HG03469 (cell line): ENCODE data around the gene BCL2A1.
"Not testable (repeated sequence)": the region's sequence is repeated elsewhere in the genome, so short reads cannot be mapped to it uniquely, and the experiment has no call there.

Experiments used
- ATAC-seq: cut with Tn5 transposase; IDR thresholded peaks from one replicate; pipeline ENCODE4 v1.9.1; 2021; ENCODE audit warnings: mild to moderate bottlenecking, moderate library complexity, moderate number of reproducible peaks; ENCODE audit not compliant: unreplicated experiment

Gene BCL2A1

GRCh38 chr15:79970624-79971434 is at the start of gene BCL2A1:
Gene BCL2A1 (minus strand): TSS chr15:79971196. CDS start chr15:79971119, 77 bp downstream.
- peak; percentile 60 for ATAC-seq

DNA sequence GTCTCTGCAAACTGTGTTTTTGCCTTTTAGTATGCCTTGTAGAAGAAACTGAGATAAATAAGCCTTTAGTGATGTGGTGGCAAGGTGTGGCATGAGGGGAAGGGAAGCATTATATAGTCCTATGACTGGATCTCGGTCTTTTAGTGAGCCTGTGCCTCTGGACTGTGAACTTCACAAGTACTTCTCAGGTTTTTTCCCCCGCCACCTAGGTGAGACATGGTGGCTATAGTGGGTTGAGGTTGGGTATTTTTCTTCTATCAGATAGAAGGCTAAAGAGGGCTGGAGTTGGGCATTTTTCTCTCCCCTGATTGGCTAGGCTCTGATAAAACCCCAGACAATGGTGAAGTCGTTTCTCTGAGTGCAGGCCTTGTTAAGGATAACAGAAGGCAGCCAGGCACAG is 49.7 kb upstream of the BCL2A1 start:
- no peak for ATAC-seq

DNA sequence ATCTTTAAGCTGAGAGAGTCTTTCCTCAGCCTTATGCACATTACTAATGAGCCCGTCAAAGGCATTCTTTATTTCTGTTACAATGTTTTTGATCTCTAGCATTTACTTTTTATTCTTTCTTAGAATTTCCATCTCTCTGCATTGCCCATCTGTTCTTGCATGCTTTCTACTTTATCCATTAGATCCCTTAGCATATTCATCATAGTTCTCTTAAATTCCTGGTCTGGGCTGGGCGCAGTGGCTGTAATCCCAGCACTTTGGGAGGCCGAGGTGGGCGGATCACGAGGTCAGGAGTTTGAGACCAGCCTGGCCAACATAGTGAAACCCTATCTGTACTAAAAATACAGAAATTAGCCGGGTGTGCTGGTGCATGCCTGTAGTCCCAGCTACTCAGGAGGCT is 49.2 kb upstream of the BCL2A1 start:
- not testable (repeated sequence) for ATAC-seq

DNA sequence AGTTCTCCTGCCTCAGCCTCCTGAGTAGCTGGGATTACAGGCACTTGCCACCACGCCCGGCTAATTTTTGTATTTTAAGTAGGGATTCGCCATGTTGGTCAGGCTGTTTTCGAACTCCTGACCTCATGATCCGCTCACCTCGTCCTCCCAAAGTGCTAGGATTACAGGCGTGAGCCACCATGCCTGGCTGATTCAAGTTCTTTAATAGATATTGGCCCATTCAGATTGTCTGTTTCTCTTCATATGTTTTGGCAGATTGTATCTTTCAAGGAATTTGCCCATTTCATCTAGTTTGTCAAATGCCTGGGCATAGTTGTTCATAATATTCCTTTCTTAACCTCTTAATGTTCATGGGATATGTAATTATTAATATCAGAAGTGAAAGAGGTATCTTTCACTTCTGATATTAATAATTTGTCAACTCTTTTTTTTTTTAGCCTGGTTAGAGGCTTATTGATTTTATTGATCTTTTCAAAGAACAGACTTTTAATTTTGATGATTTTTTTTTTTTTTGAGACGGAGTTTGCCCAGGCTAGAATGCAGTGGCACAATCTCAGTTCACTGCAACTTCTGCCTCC is 48.3 kb upstream of the BCL2A1 start:
- no peak for ATAC-seq

- ATAC-seq: not testable (repeated sequence)
Observed at GRCh38 chr15:80017139-80017538, 46.1 kb upstream of the BCL2A1 start.

DNA sequence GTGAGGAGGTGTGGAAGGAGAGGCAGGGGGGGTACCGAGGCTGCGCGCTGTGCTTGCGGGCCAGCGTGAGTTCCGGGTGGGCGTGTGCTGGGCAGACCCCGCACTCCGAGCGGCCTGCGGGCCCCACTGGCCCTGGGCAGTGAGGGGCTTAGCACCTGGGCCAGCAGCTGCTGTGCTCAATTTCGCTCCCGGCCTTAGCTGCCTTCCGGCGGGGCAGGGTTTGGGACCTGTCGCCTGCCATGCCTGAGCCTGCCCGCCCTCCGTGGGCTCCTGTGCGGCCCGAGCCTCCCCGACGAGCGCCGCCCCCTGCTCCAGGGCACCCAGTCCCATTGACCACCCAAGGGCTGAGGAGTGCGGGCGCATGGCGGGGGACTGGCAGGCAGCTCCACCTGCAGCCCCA is 45.5 kb upstream of the BCL2A1 start:
- ATAC-seq: not testable (repeated sequence)

DNA sequence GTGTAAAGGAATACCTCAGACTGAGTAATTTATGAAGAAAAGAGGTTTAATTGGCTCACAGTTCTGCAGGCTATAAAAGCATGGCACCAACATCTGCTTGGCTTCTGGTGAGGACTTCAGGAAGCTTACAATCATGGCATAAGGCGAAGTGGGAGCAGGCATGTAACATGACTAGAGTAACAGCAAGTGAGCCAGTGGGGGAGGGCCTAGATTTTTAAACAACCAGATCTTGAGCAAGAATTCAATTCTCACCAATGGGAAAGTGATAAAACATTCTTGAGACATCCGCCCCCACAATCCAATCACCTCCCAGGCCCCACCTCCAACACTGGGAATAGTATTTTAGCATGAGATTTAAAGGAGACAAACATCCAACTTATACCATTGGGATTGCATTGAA is 44.2 kb upstream of the BCL2A1 start:
- no peak for ATAC-seq

- ATAC-seq: not testable (repeated sequence)
Observed at GRCh38 chr15:80014186-80014585, 43.2 kb upstream of the BCL2A1 start.

- no peak for ATAC-seq
Observed at GRCh38 chr15:80012060-80012726, 41.2 kb upstream of the BCL2A1 start.

DNA sequence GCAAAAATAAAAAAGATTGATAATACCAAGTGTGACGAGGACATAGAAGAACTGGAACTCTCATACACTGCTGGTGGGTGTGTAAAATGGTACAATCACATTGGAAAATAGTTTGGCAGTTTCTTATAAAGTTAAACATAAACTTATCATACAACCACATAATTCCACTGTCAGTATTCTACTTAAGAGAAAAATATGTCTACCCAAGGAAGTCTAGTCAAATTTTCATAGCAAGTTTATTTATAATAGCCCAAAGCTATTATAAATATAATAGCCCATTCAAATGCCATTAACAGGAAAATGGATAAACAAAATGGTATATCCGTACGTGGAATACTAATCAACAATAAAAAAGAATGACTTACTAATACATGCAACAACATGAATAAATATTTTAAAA is 40.6 kb upstream of the BCL2A1 start:
- ATAC-seq: no peak

DNA sequence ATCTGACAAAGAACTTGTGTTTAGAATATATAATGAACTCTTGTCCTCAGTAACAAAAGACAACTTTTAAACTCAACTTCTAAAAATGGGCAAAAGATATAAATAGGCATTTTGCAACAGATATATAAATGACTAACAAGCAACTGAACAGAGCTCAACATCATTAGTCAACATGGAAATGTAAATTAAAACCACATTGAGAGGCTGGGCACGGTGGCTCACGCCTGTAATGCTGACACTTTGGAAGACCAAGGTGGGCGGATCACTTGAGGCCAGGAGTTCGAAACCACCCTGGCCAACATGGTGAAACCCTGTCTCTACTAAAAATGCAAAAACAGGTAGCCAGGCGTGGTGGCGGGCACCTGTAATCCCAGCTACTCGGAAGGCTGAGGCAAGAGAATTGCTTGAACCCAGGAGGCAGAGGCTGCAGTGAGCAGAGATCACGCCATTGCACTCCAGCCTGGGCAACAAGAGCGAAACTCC is 40.1 kb upstream of the BCL2A1 start:
- ATAC-seq: not testable (repeated sequence)

DNA sequence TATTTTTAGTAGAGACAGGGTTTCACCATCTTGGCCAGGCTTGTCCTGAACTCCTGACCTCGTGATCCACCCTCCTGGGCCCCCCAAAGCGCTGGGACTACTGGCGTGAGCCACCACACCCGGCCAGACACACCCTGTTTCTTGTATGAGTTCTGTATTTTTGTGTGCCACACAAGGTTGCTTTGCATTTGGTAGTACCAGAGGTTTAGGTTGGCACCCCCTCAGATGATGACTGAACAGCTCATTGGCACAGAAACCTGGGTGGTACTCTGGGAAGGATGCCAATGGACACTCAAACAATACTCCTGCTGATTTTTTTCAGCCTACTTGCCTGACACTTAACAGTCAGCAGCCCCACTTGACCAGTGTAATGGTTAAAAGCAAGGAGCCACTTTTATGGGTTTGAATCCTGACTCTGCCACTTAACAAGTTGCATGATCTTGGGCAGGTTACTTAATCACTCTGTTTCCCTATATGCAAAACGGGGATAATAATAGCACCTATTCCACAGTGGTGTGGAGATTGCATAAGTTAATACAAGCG is 39.2 kb upstream of the BCL2A1 start:
- no peak for ATAC-seq

GRCh38 chr15:80007532-80007931 is 36.5 kb upstream of the BCL2A1 start:
- ATAC-seq: no peak

DNA sequence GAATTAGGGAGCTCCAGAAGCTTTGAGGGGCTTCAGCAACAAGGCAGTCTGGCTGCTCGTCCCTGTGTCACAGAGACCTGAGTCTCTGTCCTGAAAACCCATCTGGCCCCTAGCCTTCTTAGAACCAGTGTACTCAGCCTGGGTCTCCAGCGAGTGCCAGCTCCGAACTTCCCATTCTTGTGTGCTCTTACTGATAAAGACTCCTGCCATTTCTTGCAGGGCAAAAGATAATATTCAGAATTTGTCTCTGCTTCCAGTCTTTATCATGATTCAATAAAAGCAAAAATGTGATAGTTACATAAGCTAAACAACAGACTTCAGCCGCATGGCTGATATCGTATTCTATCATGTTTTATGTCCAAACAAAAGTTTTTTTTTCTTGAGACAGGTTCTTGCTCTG is 36.0 kb upstream of the BCL2A1 start:
- no peak for ATAC-seq

GRCh38 chr15:80003934-80004472 is 33.0 kb upstream of the BCL2A1 start:
- no peak for ATAC-seq

GRCh38 chr15:80003171-80003570 is 32.2 kb upstream of the BCL2A1 start:
- no peak for ATAC-seq

GRCh38 chr15:80002267-80002666 is 31.3 kb upstream of the BCL2A1 start:
- ATAC-seq: no peak

DNA sequence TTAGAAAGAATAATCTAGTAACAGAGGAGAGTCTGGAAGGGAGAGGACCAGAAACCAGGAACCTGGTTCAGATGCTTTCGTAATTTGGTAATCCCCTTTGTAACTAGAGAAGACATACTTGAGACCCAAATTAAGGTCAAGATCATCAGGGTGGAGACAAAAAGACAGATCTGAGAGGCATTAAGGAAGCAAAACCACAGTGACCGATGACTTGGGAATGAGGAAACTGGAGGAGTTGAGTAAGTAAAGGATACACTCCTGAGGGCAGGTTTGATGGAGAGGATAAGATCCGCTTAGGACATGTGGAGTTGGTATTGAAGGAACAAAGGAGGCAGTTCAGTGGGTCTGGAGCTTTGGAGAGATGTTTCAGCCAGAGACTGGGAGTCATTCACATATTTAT is 23.6 kb upstream of the BCL2A1 start:
- no peak for ATAC-seq

GRCh38 chr15:79991826-79992225 is 20.8 kb upstream of the BCL2A1 start:
- ATAC-seq: no peak

GRCh38 chr15:79990997-79991334 is 20.0 kb upstream of the BCL2A1 start:
- no peak for ATAC-seq

DNA sequence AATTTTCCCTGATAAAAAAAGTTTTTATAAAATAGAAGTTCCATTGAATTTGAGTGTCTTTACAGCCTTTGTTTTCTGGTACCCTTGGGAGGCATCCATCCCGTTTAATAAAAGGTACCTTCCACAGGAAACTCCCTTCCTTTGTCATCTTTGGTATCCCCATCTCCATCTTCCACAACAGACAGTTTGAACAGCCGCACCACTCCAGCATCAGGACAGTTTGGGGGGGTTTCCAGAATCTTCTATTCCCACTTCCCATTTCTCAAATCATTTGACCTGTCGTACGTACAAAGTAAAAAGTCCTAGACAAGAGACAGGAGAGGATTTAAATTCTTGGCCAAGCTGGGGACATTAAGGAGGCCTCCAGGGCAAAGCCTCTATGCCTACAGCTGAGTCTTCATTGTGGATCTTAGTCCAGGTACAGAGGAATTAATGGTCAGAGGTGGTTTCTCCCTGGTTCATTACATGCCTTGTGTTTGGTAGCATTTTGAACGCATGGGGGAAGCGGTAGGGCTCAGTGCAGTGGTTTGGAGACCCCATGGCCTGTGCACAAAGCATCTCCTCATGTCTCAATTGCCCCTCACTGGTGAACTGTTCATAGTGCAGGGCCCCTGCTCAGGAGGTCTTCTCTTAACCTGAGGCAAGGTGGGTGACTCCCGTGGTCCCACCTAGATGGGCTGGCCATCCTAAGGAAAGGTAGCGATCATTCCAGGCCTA is 19.4 kb upstream of the BCL2A1 start:
- ATAC-seq: no peak
